Stimulated activated CD4-positive, alpha-beta T cell treated with anti-CD3 and anti-CD28 coated beads, Interleukin-15, amount 100 ng/mL, for 1 hour (primary cell): ENCODE results near the gene ZFHX3.

Source experiments
- DNase-seq, 2 donors: peaks; one replicate each; pipeline ENCODE4 v3.0.0-alpha.2; 2020; ENCODE audit warnings: low read depth in 1 of 2, low spot score in 1 of 2

Gene ZFHX3

GRCh38 chr16:72957303-72958277, 90.3 kb downstream of the ZFHX3 start:
- no peak for DNase-seq

GRCh38 chr16:72956124-72957064, 91.5 kb downstream of the ZFHX3 start:
- no peak for DNase-seq

GRCh38 chr16:72952811-72953271, 95.1 kb downstream of the ZFHX3 start:
- no peak for DNase-seq

- no peak for DNase-seq
Measured at GRCh38 chr16:72952404-72952803, 95.5 kb downstream of the ZFHX3 start.

GRCh38 chr16:72951916-72952315, 96.0 kb downstream of the ZFHX3 start:
- DNase-seq: no peak

GRCh38 chr16:72950669-72951068, 97.3 kb downstream of the ZFHX3 start:
- DNase-seq: no peak

- no peak for DNase-seq
Measured at GRCh38 chr16:72948238-72948829, 99.6 kb downstream of the ZFHX3 start.

GRCh38 chr16:72947379-72948237, 100.3 kb downstream of the ZFHX3 start:
- no peak for DNase-seq

- no peak for DNase-seq
Measured at GRCh38 chr16:72946474-72947194, 101.3 kb downstream of the ZFHX3 start.

- DNase-seq: no peak
Measured at GRCh38 chr16:72946063-72946462, 101.9 kb downstream of the ZFHX3 start.

GRCh38 chr16:72945611-72946010, 102.3 kb downstream of the ZFHX3 start:
- DNase-seq: no peak

- no peak for DNase-seq
Measured at GRCh38 chr16:72944757-72945485, 103.0 kb downstream of the ZFHX3 start.

GRCh38 chr16:72942021-72942420, 105.9 kb downstream of the ZFHX3 start:
- no peak for DNase-seq

- DNase-seq: no peak
Measured at GRCh38 chr16:72940886-72941285, 107.0 kb downstream of the ZFHX3 start.

- DNase-seq: no peak
Measured at GRCh38 chr16:72939247-72939646, 108.7 kb downstream of the ZFHX3 start.

- no peak for DNase-seq
Measured at GRCh38 chr16:72938795-72939164, 109.1 kb downstream of the ZFHX3 start.

- DNase-seq: no peak
Measured at GRCh38 chr16:72937916-72938794, 109.8 kb downstream of the ZFHX3 start.

- no peak for DNase-seq
Measured at GRCh38 chr16:72937360-72937759, 110.6 kb downstream of the ZFHX3 start.
